Stomach (tissue), 4 donors: ENCODE results near the gene BMP7.

Experiments used
- EP300 ChIP-seq: sonication (generic); formaldehyde crosslinking; IDR thresholded peaks from one replicate; pipeline ENCODE4 v1.6.1; 2017; ENCODE audit warnings: antibody characterized with exemption
- POLR2A ChIP-seq, 4 donors: fragments of 450-650 bp; IDR thresholded peaks; one replicate each; pipeline ENCODE4 v1.6.1; 2016; ENCODE audit warnings: antibody characterized with exemption in 4 of 4, control low read depth in 2 of 4, mild to moderate bottlenecking in 1 of 4, moderate library complexity in 1 of 4
- POLR2AphosphoS5 ChIP-seq, 3 donors: sonication (generic); formaldehyde crosslinking; IDR thresholded peaks; one replicate each; pipeline ENCODE4 v1.6.1; 2016; ENCODE audit warnings: antibody characterized with exemption in 3 of 3
- TF ChIP-seq, protein P1 (sequence below), 7 experiments: fragments of 450-650 bp in 4 of 7; fragments of 200-600 bp in 3 of 7; sonication (generic) in 3 of 7; IDR thresholded peaks; one replicate each; pipeline ENCODE4 v1.5.1; 2016 to 2019; ENCODE audit warnings: antibody characterized with exemption in 7 of 7, control low read depth in 2 of 7, mild to moderate bottlenecking in 1 of 7

DNA sequence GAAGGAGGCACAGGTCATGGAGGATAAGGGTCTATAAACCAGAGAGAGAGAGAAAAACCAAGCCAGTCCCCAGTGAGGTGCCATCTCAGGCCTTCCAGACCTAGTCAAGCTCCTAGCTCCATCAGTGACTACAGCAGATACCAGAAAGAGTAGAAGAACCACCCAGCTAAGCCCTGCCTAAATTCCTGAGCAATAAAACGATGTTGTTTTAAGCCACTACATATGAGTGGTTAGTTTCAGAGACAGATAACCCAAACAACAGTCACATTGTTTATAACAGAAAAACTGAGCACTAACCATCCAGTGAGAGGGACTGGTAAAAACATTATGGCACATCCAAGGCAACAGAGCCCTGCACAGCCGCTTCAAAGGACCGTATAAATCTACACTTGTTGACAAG is 59.2 kb downstream of the BMP7 start:
- TF ChIP-seq, protein P1, sequence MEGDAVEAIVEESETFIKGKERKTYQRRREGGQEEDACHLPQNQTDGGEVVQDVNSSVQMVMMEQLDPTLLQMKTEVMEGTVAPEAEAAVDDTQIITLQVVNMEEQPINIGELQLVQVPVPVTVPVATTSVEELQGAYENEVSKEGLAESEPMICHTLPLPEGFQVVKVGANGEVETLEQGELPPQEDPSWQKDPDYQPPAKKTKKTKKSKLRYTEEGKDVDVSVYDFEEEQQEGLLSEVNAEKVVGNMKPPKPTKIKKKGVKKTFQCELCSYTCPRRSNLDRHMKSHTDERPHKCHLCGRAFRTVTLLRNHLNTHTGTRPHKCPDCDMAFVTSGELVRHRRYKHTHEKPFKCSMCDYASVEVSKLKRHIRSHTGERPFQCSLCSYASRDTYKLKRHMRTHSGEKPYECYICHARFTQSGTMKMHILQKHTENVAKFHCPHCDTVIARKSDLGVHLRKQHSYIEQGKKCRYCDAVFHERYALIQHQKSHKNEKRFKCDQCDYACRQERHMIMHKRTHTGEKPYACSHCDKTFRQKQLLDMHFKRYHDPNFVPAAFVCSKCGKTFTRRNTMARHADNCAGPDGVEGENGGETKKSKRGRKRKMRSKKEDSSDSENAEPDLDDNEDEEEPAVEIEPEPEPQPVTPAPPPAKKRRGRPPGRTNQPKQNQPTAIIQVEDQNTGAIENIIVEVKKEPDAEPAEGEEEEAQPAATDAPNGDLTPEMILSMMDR (IDR thresholded peaks at IDR 0.05), result no peak
- TF ChIP-seq EP300 (no peak), POLR2AphosphoS5 (IDR thresholded peaks at IDR 0.05) (no peak), POLR2A (IDR thresholded peaks at IDR 0.05) (no peak)
